ENCODE results near the gene ADH5.

Gene ADH5

DNA sequence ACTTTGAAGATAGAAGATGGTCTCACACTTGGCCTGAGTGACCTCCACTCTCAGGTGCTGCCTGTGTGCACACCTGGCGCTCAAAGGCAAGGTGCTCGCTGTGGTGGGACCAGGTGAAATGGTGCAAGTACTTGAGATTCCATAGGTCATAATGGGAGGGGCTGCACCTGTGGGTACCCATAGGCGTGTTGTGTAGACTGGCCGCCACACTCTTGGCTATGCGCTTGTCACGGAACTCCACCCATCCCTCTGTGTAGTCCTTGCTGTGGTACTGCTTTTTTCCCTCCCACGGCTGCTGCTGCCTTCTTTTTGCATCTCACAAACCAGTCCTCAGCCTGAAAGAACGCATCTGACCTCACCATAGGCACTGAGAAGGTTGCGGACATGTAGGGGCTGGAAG, 66.0 kb downstream of the ADH5 start:
- peak overlapping the region; percentile 29 for H3K4me3 ChIP-seq (ENCODE audit: low read length)
- no peak for DNase-seq (ENCODE audit: low read depth)
- TF ChIP-seq CTCF (IDR thresholded peaks at IDR 0.05; ENCODE audit: insufficient read depth, low read depth, low read length, missing control alignments), result no peak

DNA sequence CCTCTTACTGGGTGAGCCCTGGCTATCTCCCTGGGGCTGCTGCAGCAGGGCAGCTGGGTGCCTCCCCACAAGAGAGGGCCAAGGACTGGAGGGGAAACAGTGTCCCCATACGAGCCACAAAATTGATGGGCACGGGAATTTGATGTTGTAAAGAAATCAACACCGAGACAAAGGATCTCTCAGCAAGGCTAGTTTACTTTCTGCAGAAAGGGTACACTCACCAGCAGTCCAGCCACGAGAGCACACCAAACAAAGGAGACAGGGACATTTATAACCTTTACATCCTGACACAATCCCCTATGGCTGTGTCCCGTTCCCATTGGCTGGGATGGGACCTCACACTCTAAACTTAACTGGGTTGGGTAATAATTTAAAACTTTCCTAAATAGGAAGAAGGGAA, 67.2 kb downstream of the ADH5 start:
- TF ChIP-seq CTCF (IDR thresholded peaks at IDR 0.05; ENCODE audit: insufficient read depth, low read depth, low read length, missing control alignments), result no peak
- DNase-seq (ENCODE audit: low read depth), result no peak
- H3K4me3 ChIP-seq (ENCODE audit: low read length), result no peak overlapping the region

Data from epithelial cell of esophagus (primary cell).